Hematopoietic multipotent progenitor cell treated with erythropoietin and hydrocortisone succinate and interleukin-3 and kit ligand, for 4 days (in vitro differentiated cells): ENCODE results near the gene FAM234B.
A peak's percentile ranks its signal among the peaks of the same experiment; 100 is the strongest.

Source experiments
- DNase-seq: peaks from one replicate; pipeline ENCODE4 v3.0.0-alpha.2; 2015

FAM234B gene, protein sequence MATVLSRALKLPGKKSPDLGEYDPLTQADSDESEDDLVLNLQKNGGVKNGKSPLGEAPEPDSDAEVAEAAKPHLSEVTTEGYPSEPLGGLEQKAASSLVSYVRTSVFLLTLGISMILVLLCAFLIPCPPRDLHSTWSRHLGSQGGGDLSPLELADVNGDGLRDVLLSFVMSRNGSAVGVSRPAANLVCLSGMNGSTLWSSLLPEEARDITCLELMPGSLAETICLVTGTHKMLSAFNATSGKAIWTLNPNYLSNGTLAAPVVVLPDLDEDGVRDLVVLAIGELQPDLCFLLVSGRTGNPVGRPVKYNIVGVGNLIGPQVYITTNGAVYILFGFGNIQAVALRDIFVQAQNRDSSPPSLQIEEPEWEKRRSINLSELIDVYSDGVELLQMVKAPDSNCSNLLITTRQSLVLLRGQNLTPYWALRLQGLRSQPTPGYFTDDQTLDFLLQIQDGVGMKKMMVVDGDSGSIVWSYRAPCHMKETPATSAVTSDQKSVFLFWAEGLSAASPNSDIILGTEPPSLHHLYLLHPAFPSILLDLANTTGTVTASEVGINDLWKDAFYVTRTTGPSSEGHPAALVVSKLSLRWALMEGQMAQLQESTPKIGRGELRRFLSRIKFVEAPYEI

DNA sequence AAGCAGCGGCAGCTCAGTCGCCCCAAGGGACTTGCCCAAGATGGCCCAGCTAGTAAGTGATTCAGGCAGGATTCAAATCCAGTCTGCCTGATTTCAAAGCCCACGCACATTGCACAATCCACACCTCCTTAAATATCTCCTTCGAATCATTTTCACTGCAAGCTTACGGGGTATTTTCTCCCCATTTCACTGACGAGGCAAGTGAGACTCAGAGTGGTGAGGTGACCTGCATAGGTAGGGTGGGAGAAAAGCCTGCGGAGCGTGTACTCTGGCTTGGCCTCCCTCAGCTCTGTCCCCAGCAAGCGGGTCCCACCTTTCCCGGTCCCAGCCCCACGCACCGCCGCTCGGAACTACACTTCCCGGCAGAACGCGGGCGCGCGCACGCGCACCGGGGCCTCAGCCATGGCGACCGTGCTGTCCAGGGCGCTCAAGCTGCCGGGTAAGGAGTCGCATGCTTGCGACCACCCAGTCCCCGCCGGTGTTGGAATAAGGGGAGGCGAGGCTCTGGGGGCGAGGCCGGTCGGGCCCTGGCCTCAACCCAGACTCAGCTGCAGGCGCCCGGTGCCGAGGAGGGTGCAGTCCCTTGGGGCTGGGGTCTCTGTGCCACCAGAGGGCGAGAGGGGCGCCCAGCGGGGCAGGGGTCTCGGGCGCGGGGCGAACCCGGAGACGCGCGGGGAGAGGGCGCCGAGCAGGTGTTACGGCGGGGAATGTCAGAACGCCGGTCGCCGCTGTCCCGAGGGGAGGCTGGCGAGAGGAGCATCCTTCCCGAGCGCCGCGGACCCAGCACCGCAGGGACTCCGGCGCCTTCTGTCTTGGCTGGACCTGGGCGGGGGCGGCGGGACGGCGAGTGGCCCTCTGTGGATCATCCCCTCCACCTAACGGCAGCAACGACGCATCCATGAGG, at the start of gene FAM234B:
Gene FAM234B, plus strand, starts transcription at position 380 of the 904 bp plus-strand sequence. Its CDS starts 23 bp downstream, at position 403.
- DNase-seq: peak; percentile 84

DNA sequence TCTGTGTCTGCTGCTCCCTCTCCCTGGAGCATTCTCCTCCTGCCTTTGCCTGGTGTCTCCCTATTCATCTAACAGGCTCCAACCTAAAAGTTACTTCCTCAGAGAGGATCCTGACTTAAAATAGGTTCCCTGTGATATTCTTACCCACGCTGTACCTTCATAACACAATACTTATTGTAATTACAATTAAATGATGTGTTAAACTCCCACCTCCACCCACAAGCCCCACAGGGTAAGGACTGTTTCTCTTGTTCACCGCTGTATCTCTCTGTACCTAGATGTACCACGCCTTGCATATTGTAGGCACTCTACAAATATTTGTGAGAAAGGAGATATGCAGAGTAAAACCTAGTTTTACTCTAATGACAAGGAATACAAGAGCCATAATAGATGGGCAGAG, 49.1 kb upstream of the FAM234B start:
- DNase-seq: no peak

DNA sequence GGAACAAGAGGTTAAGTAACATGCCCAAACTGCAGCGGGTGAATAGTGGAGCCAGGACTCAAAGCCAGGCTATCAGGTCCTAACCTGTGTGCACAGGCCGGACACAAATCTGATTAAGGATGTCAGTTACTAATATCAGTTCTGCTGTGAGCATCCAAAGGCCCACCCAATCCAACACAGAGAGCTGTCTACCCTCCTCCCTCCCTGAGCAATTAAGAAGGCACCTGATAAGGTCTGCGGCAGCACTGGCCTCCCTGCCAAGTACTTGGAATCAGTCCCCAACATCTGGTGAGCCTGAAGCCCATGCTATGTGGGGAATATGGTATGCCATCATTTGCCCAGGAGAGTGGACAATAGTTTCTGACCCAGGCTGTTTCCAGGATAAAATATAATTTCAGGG, 48.0 kb upstream of the FAM234B start:
- DNase-seq: peak; percentile 93

DNA sequence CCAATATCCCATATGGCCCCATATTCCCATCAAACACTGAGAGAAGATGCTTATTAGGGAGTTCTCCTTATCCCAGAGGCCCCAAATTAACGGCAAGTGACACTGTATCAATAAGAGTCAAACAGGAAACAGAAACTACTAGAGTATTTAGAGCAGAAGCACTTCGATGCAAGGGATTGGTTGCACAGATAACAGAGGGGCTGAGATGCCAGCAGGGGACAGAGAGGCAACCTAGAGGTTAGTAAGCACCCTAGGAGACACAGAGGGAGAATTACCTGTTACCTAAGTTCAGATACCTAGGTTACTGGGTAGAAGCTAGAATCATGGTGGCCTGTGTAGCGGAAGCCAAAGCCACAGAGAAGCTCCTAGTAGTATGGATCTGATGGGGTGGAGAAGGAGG, 47.0 kb upstream of the FAM234B start:
- DNase-seq: peak; percentile 55

DNA sequence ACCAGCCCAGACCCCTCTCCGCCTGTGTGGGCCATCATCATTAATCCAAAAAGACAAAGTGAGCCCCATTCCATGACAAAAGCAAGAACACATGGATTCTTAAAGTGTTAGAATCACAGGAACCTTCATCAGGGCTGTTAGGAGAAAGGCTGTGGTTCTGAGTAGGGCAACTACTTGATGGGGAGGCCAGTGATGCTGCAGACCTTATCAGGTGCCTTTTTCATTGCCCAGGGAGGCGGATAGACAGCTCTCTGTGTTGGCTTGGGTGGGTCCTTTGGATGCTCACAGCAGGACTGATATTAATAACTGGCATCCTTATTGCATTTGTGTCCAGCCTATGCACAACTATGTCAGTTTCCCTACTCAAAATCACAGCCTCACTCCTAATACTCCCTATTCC, 46.4 kb upstream of the FAM234B start:
- no peak for DNase-seq

DNA sequence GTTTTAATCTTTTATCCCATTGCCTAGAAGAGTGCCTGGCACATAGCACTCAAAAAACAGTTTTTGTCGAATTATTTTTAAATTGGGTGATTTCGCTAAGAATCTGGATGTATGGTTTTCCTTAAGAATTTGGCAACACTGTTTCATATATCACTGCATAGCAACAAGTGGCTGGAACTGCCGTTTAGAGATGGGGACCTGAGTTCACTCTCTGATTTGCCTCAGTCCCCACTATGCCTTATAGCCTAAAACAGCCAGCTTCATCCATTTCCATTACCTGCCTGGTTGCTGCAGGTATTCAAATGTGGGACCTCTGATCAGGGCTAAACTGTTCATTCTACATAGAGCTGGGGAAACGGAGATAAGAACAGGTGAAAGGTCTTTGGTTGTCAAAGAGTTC, 45.9 kb upstream of the FAM234B start:
- DNase-seq: no peak

DNA sequence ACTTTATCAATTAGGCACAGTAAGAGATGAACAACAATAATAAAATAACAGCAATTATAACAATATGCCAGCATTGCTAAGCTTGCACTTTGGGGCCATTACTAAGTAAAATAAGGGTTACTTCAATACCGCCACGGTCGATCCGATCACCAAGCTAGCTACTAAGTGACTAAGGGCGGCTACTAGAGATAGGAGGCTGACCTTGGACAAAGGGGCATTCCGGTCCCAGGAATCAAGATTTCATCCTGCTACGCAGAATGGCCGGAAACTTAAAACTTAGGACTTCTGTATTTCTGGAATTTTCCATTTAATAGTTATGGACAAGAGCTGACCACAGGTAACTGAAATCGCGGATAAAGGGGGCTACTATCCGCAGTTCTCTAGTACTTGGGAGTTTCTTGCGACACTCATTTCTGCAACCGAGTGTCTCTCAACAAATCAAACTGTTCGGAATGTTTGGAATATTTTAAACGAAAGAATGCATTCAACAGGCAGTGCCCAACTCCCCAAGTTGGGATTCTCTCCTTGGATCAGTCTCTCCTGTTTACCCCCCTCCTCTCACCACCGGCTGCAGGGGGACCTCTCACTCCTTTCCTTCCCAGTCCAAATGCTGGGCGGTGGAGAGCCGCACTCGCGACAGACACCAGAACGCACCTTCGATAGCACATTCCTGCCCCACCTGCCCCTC, 44.8 kb upstream of the FAM234B start:
- peak; percentile 40 for DNase-seq

DNA sequence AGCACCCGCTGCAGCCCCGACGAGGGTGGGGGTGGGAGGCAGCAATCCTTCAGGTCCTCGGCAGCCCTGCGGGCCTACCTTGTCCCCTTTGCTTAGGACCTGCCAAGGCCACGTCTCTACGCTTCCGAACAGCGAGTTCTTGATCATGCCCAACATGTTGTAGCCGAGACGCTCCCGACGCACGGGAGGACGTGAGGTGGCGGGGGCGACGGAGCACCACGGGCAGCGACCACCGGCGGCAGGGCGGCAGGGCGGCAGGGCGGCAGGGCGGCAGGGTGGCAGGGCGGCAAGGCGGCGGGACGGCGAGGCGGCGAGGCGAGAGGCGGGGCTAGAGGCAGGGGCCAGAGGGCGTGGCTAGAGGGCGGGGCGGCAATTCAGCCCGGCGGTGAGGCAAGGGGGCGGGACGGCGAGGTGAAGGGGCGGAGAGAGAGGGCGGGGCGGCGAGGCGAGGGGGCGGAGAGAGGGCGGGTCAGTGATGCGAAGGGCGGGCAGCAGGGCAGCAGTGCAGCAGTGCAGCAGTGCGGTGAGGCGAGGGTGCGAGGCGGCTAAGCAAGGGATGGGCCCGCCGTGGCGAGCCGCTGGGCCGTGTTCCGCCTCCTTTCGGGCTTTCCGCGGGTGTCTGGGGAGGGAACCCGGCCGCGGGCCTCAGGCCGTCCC, 44.1 kb upstream of the FAM234B start, which contains the start of gene HEBP1:
Gene HEBP1, minus strand, starts transcription at position 307 of the 657 bp plus-strand sequence. Its CDS starts 151 bp downstream, at position 156.
- DNase-seq: peak; percentile 95

DNA sequence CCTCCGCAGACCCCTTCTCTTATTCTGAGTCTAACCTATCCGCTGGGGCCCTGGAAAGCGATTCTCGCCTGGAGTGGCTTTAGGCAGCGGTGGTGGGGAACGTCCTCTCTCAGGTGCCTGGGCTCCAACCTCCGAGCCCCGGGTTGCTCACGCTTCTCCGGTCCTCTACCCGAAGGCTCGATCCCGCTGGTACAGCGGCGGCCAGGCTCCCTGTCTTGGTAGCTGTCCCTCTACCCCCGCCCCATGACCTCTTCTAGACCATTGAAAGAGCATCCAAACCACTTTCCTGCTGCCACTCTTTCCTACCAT, 43.6 kb upstream of the FAM234B start:
- peak; percentile 57 for DNase-seq

DNA sequence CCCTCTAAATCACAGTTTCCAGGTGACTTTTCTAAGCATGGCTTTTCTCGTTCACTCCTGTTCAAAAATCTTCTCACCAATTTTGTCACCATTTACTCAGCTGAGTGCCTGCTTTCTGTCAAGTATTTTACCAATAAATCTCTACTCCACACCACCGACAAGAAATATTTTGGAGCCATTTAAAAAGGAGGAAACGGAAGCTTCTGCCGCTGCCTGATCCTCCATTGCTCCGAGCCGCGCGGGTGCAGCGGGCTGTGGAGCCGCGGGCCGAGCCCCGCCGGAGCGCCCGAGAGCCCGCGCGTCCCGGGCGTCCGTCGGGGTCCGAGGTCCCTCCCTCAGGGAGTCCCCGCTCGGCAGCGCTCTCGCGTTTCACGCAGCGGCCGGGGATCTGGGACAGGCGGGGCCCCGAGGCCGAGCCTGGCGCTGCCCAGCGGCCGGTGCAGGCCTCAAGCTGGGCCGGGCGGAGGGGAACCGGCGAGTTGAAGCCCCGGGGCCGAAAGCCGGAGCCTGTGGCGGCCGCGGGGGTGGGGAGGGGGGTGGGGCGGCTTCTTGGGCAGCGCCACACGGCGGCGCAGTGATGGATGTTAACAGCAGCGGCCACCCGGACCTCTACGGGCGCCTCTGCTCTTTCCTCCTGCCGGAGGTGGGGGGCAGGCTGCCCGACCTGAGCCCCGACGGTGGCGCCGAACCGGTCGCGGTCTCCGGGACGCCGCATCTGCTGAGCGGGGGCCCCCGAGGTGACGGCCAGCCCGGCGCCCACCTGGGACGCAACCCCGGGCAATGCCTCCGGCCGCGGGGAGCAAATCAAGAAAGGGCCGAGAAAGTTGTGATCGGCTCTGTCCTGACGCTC, 43.0 kb upstream of the FAM234B start:
- peak; percentile 81 for DNase-seq

DNA sequence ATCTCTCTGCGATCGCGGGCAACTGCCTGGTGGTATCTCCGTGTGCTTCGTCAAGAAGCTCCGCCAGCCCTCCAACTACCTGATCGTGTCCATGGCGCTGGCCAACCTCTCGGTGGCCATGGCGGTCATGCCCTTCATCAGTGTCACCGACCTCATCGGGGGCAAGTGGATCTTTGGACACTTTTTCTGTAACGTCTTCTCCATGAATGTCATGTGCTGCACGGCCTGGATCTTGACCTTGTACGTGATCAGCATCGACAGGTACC, 42.5 kb upstream of the FAM234B start:
- DNase-seq: no peak

DNA sequence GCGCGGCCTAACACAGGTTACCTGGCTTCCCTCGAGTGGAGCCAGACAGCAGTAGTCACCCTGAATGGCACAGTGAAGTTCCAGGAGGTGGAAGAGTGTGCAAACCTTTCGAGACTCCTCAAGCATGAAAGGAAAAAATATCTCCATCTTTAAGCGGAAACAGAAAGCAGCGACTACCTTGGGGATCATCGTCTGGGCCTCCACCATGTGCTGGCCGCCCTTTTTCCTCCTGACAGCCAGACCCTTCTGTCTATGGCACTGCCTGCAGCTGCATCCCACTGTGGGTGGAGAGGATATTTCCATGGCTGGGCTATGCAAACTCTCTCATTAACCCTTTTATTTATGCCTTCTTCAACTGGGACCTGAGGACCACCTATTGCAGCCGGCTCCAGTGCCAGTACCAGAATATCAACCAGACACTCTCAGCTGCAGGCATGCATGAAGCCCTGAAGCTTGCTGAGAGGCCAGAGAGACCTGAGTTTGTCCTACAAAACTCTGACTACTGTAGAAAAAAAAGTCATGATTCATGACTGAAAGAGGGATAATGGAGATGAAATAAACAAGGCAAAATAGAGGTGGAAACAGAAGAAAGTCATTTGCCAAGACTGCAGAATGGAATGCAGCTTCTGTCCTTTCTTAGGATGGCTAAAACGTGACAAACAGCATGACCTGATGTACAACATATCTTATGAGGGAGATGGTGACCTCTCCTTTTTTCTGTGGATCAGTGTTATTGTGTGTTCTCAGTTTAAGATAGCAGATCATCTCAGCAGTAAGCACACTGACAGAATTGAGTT, 41.7 kb upstream of the FAM234B start:
- DNase-seq: no peak

DNA sequence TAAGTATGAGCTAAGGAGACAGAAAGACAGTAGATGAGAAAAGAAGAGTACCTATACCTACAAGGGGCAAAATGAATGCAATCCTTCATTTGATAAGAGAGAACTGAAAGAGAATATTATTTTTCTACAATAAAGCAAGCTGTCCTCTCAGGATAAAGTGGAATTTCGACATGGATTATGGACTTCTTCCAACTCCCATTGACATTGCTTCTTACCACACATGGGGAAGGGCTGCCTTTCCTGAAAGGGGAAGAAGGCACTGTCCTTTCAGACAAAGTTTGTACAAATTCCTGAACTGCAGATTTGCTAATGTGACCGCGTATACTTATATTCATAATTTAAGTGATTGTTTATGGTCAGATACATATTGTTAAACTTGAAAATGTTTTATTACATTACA, 39.8 kb upstream of the FAM234B start:
- no peak for DNase-seq

DNA sequence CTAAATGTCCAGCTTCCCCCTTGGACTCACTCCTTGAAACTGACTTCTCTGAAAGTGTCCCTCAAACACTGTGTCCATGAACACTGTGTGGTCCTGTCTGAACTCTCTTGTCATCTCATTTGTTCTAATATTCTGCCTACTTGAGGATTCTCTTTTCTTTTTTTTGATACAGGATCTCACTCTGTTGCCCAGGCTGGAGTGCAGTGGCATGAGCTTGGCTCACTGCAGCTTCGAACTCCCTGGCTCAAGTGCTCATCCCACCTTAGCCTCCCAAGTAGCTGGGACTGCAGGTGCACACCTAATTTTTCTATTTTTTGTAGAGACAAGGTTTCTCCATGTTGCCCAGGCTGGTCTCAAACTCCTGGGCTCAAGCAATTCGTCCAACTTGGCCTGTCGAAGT, 39.2 kb upstream of the FAM234B start:
- no peak for DNase-seq

DNA sequence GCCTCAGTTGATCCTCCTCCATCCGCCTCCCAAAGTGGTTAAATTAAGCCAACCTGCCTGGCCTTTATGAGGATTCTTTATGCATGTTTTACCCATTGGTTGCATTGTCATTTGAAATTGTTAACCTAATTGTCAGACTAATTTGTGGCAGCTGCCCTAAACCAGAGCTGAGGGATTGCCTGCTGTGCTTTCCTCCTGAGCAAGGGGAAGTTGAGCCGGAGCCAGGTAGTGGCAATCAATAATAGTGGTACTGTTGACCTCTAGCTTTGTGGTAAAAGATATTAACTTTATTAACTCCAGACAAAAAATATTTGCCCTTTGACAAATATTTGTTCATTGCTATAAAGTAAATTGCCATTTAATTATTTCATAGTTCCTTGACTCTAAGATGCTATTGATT, 38.5 kb upstream of the FAM234B start:
- DNase-seq: no peak

DNA sequence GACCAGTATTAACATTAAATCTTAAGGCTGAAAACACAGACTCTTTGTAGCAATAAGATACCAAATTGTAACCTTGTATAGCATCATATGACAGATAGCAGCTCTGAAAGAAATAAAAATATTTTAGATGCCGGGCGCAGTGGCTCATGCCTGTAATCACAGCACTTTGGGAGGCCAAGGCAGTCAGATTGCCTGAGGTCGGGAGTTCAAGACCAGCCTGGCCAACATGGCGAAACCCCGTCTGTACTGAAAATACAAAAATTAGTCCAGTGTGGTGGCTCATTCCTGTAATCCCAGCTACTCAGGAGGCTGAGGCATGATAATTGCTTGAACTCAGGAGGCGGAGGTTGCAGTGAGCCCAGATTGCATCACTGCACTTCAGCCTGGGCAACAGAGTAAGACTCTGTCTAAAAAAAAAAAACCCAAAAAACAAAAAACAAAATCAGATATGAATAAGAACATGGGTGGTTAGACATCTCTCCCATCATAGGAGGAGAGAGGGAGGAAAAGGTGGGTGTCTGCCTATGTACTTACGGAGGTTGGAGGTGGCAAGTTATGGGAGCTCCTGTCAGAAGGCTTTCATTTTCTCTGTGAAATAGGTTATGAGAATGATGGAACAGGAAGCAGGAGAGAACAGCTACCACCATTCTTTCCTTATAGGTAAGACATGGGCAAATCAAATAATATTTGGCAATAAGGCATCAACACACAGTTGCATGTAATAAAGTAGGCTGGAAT, 36.5 kb upstream of the FAM234B start:
- DNase-seq: no peak

DNA sequence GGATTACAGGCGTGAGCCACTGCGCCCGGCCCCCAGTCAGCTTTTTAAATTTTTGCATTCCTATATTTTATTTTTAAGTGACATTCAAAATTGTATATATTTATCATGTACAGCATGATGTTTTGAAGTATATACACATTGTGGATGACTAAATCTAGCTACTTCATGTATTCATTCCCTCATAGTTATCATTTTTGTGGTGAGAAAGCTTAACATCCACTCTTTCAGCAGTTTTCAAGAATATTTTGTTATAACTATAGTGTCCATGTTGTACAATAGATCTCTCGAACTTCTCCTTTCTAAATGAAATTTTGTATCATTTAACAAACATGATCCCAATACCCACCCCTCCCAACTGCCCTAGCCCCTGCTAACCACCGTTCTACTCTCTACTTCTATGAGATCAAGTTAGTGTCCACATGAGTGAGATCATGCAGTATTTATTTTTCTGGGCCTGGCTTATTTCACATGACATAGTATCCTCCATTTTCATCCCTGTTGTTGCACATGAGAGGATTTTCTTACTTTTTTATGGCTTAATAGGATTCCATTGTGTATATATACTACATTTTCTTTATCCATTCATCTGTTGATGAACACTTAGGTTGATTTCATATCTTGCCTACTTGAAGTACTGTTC, 35.3 kb upstream of the FAM234B start:
- DNase-seq: no peak

DNA sequence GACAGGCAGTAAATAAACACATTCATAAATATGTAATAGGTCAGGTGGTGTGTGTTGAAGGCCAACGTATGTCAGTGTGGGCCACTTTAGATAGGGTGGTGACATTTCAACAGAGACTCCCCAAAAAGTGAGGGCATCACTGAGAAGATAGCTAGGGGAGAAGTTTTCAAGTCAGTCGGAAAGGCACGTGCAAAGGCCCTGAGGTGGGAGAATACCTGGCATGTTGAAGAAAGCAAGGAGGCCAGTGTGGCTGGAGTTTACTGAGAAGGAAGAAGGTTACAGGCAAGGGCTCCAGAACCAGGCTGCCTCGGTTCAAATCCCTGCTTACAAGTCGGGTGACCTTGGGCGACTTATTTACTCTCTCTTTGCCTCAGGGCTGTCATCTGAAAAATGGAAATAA, 33.1 kb upstream of the FAM234B start:
- DNase-seq: no peak

DNA sequence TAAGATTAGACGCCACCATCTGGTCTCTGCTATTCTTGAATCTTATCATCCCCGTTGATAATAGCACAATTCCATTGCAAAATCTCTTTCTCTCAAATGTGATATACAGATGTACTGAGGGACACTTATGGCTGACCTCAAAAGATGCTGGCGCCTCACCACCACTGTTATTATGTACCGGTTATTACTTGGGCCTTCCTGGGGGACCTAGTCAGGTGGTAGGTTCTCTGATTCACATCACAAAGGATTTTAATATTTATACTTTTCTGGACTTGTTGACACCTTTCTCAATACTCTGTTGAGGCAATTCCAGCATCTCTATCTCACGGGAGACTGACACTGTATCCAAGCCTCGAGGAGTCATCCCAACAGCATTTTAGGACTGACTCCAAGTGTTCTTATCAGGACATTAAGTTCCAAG, 21.3 kb upstream of the FAM234B start:
- DNase-seq: no peak
